HG03558 (cell line): ENCODE data around the gene ATP8B4.
"Not testable (repeated sequence)": the region's sequence is repeated elsewhere in the genome, so short reads cannot be mapped to it uniquely, and the experiment has no call there.

ENCODE experiments used
- ATAC-seq: cut with Tn5 transposase; IDR thresholded peaks from one replicate; pipeline ENCODE4 v1.9.1; 2021; ENCODE audit warnings: moderate number of reproducible peaks; ENCODE audit not compliant: unreplicated experiment; ENCODE audit errors: extremely low read depth

Gene ATP8B4, protein sequence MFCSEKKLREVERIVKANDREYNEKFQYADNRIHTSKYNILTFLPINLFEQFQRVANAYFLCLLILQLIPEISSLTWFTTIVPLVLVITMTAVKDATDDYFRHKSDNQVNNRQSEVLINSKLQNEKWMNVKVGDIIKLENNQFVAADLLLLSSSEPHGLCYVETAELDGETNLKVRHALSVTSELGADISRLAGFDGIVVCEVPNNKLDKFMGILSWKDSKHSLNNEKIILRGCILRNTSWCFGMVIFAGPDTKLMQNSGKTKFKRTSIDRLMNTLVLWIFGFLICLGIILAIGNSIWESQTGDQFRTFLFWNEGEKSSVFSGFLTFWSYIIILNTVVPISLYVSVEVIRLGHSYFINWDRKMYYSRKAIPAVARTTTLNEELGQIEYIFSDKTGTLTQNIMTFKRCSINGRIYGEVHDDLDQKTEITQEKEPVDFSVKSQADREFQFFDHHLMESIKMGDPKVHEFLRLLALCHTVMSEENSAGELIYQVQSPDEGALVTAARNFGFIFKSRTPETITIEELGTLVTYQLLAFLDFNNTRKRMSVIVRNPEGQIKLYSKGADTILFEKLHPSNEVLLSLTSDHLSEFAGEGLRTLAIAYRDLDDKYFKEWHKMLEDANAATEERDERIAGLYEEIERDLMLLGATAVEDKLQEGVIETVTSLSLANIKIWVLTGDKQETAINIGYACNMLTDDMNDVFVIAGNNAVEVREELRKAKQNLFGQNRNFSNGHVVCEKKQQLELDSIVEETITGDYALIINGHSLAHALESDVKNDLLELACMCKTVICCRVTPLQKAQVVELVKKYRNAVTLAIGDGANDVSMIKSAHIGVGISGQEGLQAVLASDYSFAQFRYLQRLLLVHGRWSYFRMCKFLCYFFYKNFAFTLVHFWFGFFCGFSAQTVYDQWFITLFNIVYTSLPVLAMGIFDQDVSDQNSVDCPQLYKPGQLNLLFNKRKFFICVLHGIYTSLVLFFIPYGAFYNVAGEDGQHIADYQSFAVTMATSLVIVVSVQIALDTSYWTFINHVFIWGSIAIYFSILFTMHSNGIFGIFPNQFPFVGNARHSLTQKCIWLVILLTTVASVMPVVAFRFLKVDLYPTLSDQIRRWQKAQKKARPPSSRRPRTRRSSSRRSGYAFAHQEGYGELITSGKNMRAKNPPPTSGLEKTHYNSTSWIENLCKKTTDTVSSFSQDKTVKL

DNA sequence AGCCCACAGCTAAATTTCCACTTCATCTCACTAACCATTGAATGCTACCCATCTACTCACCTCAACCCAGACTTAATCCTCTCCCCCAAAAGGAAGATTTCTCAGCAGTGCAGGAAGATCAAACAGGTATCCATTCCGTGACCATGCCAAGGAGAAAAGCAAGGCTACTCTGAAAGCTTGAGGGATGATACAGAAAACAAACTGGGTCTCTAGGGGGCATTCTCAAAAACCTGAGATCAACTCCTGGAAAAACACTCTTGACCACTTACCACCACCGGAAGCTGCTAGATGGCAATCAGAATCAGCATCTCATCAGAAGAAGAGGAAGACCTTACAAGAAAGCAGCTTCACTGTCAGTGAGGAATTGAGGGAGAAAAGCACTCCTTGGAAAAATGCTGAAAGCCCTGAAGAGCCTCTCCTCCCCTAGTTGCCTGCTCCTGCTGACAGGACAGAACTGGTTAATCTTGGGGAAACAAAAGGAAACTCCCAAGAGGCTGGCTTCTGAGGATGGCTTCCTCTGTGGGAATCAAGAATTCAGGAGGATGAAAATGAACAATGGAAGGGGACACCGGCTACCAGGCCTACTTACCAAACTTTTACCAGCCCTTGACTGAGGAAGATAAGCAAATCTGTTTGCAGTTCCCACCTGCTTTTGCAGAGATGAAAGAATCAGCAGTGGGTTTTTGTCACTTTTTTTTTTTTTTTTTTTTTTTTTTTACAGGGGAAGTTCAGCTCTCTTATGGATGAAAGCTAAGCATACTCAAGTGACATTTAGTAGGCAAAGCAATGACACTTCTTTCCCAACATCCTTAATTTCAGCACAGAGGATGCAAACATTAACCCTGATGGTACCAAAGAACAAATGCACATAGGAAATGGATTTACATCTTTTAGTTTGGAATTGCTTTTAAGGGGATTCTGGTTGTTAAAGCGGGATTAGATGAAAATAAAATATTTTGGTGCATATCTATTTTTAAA lies at the start of gene ATP8B4:
Gene ATP8B4, minus strand, starts transcription at position 171 of the 978 bp plus-strand sequence. CDS start 12,267 bp downstream, outside the sequence.
- no peak for ATAC-seq

DNA sequence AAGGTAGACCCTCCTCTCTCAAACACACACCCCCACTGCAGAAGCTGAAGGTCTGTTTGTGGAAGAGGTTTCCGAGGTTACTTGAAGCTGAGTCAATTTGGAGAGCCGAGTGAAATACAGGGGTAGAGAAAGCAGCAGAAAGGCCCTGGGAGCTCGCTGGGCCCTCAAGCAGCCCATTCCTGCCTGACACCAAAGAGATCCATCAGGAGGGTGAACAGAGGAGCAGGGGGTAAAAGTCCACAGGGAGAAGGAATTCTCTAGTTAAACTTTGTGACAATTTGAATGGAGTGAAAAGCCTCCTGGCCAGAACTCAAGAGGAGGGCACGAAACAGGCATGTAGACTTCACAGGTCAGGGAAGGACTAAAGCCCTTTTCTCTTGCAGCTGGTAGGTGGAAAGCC lies 49.3 kb upstream of the ATP8B4 start:
- no peak for ATAC-seq

DNA sequence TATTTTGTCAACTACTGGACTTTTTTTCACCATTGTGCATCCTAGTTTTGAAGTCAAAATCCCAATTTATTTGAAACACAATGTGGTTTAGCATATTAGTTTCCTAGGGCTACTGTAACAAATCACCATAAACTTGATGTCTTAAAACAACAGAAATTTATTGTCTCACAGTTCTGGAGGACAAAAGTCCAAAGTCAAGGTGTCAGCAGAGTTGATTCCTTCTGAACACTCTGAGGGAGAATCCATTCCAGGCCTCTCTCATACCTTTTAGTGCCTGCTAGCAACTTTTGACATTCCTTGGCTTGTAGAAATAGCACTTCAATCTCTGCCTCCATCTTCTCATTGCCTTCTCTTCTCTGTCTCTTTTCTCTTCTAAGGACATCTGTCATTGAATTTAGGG lies 48.1 kb upstream of the ATP8B4 start:
- ATAC-seq: no peak

DNA sequence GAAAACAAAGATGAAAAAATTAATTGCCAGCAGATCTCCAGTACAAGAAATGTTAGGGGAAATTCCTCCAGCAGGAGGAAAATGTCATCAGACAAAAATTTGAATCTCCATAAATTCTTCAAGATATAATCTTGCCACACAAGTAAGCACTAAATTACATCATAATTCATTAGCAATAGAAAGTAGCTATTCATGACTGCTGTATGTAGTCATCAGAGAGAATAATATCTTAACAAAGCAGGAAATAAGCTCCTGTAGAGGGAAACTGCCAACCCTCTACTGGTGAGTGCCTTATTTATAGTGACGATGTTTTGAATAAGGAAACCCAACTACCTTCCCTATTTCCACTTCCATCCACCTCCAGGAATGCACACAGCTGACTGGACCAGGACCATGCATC lies 47.2 kb upstream of the ATP8B4 start:
- no peak for ATAC-seq

DNA sequence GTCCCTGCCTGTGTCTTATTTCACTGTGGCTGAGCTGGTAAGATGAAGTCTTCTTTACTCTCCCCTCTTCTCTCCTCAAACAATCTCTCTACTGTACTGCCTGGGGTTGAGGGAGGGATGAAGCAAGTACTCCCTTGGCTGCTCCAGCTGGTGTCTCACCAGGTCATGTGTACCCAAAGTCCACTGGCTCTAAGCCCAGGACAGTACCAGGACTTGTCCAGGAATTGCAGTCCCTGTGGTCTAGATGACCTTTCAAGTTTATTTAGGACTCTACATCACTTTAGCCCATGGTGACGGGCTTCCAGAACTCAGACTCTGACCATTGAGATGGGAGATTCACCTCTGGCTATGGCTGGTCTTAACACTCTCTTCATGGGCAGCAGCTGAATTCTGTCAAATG lies 45.4 kb upstream of the ATP8B4 start:
- ATAC-seq: no peak

DNA sequence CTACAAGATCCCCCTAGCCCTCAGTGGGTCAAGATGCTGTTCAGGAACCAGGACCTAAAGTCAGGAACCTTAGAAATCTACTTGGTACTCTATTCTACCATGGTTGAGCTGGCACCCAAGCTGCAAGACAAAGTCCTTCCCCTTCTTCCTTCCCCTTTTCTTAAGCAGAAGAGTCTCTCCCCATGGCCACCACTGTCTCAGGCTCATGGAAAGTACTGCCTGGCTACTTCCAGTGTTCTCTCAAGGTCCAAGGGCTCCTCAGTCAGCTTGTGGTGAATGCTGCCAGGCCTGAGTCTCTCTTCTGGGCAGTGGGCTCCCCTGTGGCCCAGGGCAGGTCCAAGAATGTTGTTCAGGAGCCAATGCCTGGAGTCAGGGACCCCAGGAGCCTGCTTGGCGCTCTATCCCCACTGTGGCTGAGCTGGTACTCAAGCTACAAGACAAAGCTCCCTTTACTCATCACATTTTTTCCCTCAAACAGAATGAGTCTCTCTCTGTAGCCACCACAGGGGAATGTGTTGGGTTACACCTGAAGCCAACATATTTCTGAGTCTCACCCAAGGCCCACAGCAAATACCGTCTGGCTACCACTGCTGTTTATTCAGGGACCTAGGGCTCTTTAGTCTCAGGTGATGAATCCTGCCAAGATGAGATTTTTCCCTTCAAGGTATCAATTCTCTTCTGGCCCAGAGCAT lies 44.8 kb upstream of the ATP8B4 start:
- no peak for ATAC-seq

DNA sequence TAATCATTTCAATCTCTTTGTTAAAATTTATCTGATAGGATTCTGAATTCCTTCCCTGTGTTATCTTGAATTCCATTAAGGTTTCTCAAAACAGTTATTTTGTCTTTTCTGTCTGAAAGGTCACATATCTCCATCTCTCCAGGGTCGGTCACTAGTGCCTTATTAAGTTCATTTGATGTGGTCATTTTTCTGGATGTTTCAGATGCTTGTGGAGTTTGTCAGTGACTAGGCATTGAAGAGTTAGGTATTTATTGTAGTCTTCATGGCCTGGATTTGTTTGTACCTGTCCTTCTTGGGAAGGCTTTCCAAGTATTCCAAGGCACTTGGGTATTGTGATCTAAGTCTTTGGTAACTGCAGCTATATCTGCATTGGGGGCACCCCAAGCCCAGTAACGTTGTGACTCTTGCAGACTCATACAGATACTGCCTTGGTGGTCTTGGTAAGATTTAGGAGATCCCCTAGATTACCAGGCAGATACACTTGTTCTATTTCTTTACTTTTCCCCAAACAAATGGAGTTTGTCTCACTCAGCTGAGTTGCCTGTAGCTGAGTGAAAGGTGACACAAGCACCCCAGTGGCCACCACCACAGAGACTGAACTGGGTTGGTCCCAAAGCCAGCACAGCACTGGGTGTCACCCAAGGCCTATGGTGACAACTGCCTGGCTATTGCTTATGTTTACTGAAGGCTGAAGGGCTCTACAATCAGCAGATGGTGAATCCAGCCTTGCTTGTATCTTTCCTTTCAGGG lies 44.1 kb upstream of the ATP8B4 start:
- no peak for ATAC-seq

DNA sequence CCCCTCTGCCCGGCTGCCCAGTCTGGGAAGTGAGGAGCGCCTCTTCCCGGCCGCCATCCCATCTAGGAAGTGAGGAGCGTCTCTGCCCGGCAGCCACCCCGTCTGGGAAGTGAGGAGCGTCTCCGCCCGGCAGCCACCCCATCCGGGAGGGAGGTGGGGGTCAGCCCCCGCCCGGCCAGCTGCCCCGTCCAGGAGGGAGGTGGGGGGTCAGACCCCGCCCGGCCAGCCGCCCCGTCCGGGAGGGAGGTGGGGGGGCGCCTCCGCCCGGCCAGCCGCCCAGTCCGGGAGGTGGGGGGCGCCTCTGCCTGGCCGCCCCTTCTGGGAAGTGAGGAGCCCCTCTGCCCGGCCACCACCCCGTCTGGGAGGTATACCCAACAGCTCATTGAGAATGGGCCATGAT lies 39.2 kb upstream of the ATP8B4 start:
- not testable (repeated sequence) for ATAC-seq

DNA sequence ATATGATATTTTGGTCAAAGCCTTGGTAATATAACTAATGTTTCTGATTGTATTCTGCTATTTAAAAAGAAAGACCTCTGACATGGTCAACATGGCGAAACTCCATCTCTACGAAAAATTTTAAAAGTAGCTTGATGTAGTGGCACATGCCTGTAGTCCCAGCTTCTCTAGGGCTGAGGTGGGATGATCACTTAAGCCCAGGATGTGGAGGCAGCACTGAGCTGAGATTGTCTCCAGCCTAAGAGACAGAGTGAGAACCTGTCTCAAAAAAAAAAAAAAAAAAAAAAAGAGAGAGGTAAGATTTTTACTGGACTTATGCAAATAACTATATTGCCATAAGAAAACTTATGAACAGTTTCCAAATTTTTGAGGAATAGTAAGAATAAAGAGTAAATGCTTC lies 32.4 kb upstream of the ATP8B4 start:
- no peak for ATAC-seq

DNA sequence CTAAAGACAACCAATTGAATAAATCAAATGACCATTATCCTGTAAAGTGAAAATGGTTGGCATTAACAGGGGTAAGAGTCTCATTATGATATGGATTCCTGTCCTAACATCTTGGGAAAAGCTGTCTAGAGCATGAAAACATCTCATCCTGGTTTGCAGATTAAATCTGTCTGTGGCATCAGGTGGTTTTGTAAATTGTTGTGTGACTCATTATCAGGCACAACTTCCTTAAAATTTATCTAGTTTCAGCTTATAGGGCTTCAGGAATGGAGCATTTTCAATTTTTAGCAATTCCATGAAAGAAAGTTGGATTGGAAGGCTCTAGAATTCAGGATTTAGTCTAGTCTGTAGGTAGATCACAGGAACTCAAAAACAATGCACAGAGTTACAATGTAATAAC lies 31.8 kb upstream of the ATP8B4 start:
- no peak for ATAC-seq

DNA sequence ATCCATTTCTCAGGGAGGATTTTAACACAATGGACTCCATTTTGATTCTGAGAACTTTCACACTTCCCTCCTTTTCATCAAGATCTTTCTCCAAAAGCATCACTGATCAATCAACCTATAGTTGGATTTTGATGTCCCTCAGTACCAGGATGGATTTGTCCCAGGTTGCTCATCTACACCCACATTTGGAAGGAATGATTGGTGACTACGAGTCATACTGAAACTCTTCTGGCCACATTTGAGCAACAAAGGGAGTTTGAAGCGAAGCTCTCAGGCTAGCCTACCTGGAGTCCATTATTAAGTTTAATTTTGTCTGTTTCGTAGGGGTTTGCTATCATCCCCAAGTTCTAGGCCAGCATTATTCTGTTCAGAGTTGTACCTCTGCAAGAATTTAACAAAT lies 31.3 kb upstream of the ATP8B4 start:
- ATAC-seq: no peak

DNA sequence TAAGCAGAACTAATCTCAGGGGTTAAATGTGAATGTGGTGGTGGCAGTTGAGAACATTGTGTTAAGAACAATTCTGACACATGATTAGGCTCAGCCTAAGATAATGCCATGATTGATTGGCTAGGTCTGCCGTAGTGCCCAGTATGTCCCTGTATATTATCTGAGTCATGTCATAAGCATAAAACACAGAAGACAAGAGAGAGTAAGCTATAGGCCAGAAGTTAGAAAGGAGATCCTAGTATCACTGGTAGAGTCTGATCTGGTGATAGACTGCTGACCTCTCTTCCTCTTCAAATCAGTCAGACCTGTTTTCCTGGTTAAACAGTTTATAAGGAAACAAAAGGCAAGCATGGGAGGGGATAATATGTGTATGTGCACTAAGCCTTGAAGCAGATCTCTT lies 30.1 kb upstream of the ATP8B4 start:
- no peak for ATAC-seq

DNA sequence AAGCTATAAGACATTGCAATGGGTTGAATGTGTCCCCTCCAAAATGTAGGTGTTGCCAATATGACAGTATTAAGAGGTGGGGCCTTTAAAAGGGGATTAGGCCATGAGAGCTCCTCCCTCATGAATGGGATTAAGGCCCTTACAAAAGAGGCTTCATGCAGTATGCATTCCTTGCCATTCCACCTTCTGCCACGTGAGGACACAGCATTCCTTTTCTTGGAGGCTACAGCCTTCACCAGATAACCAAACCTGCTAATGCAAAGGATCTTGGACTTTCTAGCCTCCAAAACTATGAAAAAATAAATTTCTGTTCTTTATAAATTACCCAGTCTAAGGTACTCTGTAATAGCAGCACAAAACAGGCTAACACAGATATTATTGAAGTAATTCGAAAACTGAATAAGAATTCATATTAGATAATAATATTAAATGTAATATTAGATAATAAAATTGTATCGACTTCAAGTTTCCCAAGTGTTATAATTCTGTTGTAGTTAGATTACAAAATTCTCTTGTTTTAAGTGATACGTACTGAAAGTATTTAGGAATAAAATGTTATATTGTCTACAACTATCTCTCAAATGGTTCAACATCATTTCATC lies 29.4 kb upstream of the ATP8B4 start:
- no peak for ATAC-seq

DNA sequence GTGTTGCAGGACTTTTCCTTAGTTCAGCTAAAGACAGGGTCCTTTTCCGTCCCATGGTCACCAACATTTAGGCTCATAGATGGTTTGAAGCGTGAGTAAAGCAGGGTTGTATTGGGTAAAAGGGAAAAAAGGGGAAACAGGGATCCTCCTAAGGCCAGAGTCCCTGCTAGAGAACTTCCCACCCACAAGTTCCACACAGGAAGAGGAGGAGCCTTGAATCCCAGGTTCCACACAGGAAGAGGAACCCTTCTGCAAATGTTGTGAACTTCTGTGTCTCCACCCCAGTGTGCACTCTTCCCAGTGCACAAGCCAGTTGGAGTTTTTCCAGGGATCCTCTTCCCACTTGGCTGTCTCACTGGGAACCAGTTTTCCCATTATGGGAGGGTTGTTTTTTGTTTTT lies 27.6 kb upstream of the ATP8B4 start:
- no peak for ATAC-seq

DNA sequence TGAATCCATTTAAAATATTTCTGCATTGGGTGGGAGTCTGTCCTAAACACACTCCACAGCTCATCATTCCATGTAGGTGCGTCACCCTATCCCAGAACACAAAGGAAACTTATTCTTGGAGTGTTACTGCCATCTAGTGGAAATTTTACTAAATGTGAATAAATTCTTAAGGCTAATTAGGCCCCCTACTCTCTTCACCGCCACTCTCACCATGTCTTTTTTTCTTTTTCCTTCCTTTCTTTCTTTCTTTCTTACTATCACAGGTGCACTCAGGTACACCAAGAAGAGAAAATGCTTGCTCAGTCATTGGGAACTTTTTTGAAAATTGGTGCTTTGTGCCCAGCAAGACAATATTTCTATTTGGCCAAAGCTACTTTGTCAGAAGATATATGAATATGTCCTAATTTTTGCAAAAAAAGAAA lies 26.4 kb upstream of the ATP8B4 start:
- no peak for ATAC-seq

DNA sequence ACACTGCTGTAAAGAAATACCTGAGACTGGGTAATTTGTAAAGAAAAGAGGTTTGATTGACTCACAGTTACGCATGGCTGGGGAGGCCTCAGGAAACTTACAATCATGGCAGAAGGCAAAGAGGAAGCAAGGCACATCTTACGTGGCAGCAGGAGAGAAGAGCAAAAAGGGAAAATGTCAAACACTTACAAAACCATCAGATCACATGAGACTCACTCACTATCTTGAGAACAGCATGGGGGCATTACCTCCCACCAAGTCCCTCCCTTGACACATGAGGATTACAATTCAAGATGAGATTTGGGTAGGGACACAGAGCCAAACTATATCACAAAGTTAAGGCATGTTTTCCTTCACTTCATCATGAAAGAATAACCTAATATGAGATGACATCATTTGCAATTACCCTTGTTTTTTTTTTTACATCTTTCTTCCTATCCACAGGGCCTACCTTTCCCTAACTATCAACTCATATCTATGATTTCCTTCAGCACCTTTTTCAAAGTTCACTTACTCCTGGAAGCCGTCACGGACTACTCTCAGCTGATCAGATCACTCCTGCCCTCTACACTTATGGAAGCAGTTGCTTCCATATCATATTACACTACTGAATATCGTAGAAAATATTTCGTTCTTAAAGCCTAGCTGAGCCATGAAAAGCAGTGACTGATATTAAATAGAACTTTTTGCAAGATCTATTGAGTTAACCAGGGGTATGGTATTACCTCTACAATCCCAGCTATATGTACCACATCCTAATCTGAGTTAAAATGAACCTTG lies 25.5 kb upstream of the ATP8B4 start:
- ATAC-seq: no peak

DNA sequence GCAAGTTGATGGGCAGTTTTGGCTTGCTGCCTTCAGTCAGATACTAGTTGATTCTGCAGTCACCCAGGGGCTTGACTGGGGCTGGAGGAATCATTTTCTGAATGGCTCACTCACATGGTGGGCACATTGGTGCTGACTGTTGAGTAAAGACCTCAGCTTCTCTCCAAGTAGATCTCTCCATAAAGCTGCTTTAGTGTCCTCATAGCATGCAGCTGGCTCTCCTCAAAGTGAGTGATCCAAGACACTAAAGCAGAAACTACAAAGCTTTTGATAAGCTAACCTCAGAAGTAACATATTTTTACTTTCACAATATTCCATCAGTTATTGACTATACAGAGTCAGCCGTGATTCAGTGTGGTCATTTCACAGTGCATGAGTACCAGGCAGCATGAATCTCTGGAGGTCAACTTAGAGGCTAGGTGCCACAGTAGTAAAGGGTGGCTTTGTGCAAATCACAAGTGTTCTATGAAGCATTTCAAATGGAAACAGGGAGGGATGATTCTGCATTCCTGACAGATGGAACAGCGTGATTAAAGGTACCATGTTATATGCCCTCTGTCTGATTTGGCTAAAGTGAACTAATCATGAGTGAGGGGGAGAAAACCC lies 24.3 kb upstream of the ATP8B4 start:
- ATAC-seq: no peak
